HAP-1 (cell line): Measurements from ENCODE around the gene LOXHD1.

Experiments
- DNase-seq, 2 experiments: peaks; one replicate each; pipeline ENCODE4 v3.0.0-alpha.2; 2016 to 2020; ENCODE audit warnings: low spot score in 2 of 2
- H3K27me3 ChIP-seq: fragments of 250-450 bp; sonication (Bioruptor Pico); 2 replicates; pipeline ENCODE4 v1.5.1; 2020; ENCODE audit warnings: low read depth, mild to moderate bottlenecking, moderate library complexity
- H3K36me3 ChIP-seq: fragments of 250-450 bp; sonication (Bioruptor Pico); replicated peaks from 2 replicates; pipeline ENCODE4 v1.5.1; 2020; ENCODE audit warnings: mild to moderate bottlenecking
- H3K4me1 ChIP-seq: fragments of 250-450 bp; sonication (Bioruptor Pico); 2 replicates; pipeline ENCODE4 v1.5.1; 2020; ENCODE audit warnings: mild to moderate bottlenecking
- H3K4me3 ChIP-seq: fragments of 250-450 bp; sonication (Bioruptor Pico); 2 replicates; pipeline ENCODE4 v1.5.1; 2020; ENCODE audit warnings: mild to moderate bottlenecking, moderate library complexity
- H3K9me3 ChIP-seq: fragments of 250-450 bp; sonication (Bioruptor Pico); 2 replicates; pipeline ENCODE4 v1.5.1; 2020; ENCODE audit warnings: mild to moderate bottlenecking, moderate library complexity
- in situ Hi-C: fragments of 300-500 bp; cut with MboI; formaldehyde crosslinking; loops from 3 replicates; pipeline ENCODE4 v1.14.3; 2020; ENCODE audit warnings: low sequenced_read_pairs, inconsistent platforms, mixed read lengths

LOXHD1 gene, protein sequence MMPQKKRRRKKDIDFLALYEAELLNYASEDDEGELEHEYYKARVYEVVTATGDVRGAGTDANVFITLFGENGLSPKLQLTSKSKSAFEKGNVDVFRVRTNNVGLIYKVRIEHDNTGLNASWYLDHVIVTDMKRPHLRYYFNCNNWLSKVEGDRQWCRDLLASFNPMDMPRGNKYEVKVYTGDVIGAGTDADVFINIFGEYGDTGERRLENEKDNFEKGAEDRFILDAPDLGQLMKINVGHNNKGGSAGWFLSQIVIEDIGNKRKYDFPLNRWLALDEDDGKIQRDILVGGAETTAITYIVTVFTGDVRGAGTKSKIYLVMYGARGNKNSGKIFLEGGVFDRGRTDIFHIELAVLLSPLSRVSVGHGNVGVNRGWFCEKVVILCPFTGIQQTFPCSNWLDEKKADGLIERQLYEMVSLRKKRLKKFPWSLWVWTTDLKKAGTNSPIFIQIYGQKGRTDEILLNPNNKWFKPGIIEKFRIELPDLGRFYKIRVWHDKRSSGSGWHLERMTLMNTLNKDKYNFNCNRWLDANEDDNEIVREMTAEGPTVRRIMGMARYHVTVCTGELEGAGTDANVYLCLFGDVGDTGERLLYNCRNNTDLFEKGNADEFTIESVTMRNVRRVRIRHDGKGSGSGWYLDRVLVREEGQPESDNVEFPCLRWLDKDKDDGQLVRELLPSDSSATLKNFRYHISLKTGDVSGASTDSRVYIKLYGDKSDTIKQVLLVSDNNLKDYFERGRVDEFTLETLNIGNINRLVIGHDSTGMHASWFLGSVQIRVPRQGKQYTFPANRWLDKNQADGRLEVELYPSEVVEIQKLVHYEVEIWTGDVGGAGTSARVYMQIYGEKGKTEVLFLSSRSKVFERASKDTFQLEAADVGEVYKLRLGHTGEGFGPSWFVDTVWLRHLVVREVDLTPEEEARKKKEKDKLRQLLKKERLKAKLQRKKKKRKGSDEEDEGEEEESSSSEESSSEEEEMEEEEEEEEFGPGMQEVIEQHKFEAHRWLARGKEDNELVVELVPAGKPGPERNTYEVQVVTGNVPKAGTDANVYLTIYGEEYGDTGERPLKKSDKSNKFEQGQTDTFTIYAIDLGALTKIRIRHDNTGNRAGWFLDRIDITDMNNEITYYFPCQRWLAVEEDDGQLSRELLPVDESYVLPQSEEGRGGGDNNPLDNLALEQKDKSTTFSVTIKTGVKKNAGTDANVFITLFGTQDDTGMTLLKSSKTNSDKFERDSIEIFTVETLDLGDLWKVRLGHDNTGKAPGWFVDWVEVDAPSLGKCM (N-terminal part only)

DNA sequence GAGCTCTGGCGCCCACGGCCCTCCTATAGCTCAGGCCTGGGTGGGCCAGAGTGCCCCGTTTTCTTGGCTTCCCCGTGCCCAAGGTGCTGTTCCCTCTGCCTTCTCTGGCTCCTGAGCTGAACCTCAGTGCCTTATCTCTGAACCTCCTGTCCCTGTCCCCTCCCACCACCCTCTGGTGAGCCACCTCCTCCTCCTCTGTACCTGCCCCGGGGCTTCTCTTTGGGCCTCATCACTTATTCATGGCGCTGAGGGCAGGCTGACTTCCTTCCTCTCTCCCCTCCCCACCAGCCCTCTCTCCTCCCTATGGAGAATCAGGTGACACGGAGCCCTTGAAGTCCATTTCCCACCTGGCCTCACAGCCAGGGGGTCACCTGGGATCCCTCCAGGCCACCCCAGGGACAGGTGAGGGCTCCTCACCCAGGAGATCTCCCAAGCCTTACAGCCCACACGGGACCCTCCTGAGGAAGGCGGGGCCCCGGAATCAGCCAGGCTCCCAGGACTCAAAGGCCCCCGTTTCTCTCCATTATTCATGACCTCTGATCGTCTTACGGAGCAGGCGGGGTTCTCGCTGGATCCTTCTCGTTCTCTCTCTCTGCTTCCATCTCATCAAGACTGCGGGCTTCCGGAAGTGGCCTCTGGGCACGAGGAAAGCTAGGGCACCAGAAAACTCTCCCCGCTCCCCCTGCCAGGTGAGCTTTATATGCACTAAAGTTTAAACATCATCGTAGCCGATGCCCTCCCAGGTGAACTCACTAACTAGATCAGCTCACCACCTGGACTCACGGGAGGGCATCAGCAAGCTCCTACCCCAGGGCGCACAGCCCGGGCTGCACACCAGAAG, at the start of gene LOXHD1:
TSS of gene LOXHD1 (minus strand) at position 106 of the 841 bp plus-strand sequence. CDS start 187 bp downstream, outside the sequence.
- H3K4me1 ChIP-seq: no peaks in the 10 kb centered on the region
- in situ Hi-C loops: loop anchor here (5.0 kb wide), 2 partner anchors 380 to 510 kb away; no protein-coding TSS in a partner anchor
- no peak for DNase-seq
- H3K4me3 ChIP-seq: no peak within 1 kb of the TSS
- H3K36me3 ChIP-seq: no peaks in the 10 kb centered on the region
- no peaks in the 10 kb centered on the region for H3K27me3 ChIP-seq
- no peaks in the 10 kb centered on the region for H3K9me3 ChIP-seq

DNA sequence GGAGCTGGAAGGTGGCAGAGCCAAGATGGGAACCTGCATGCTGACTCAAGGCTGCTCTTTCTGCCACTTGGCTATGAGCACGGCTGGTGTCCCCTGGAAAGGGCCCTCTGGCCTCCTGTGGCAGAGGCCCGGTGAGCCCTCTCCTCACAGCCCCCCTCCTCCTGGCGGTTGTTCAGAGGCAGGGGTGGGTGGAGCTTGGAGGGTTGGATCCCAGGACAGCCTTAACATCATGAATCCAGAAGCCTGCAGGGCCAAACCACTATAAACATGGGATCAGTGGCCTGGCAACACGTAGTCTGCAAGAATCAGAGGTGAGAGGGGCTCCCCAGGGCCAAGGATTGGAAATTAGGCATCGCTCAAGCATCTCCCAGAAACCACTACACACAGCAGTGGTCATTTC, 48.5 kb upstream of the LOXHD1 start:
- Histone ChIP-seq H3K4me1 (no peaks in the 10 kb centered on the region), H3K4me3 (no peak overlapping the region), H3K27me3 (no peaks in the 10 kb centered on the region), H3K36me3 (no peaks in the 10 kb centered on the region), H3K9me3 (no peaks in the 10 kb centered on the region)
- DNase-seq: no peak
- in situ Hi-C loops: no loop called here

DNA sequence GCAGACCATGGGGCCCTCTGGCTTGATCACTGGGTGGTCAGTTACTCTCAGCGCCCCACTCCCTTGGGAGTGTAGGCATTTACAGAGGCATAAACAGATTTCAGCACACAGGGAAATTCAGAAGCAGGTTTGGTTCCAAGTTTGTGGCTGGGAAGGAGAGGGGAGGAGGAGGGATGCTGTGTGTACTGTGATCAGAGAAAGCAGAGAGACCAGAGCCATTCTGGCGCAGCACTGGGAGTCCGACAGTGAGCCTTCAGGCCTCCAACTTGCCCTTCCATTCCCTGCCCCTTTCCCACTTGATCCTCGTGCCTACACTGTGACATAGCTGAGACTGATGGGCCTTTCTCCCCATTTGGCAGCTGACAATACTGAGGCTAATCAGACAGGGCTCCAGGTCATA, 47.8 kb upstream of the LOXHD1 start:
- no peaks in the 10 kb centered on the region for H3K9me3 ChIP-seq
- no peaks in the 10 kb centered on the region for H3K27me3 ChIP-seq
- no peak overlapping the region for H3K4me3 ChIP-seq
- no peaks in the 10 kb centered on the region for H3K36me3 ChIP-seq
- H3K4me1 ChIP-seq: no peaks in the 10 kb centered on the region
- in situ Hi-C loops: no loop called here
- no peak for DNase-seq

DNA sequence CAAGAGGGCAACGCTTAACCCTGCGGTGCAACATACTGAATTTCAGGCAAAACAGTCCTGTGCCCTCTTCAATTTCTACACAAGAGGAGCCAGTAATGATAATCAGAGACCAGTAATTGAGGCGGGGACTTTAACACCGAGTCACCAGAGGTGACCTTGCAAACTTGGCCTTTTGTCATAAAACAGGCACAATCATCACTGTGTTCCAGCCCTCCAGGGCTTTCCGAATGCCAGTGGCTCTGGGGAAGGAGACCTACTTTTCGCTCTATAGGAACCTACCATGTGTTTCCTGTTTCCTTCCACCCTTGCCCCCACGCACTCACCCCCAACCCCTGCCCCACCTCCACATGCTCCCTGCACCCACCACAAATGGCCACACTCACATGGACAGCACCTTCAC, 47.2 kb upstream of the LOXHD1 start:
- DNase-seq: no peak
- no peaks in the 10 kb centered on the region for H3K27me3 ChIP-seq
- no peaks in the 10 kb centered on the region for H3K9me3 ChIP-seq
- in situ Hi-C loops: no loop called here
- no peaks in the 10 kb centered on the region for H3K4me1 ChIP-seq
- H3K4me3 ChIP-seq: no peak overlapping the region
- H3K36me3 ChIP-seq: no peaks in the 10 kb centered on the region

DNA sequence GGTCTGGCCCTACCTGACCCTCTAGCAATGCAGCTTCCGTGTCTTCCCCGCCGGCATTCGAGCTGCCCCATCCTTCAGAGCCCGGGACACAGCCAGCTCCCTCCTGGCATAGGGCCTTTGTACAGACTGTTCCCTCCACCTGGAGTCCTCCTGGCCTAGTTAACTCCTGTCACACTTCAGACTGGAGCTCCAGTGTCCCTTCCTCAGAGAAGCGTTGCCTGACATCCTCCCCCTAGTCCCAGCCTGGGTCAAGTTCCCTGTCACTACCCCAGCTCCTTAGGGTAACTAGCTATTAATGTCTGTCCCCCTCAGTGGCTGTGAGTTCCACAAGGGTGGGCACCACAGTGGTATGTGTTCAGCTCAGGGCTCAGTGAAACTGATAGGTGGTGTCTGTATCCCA, 45.5 kb upstream of the LOXHD1 start:
- H3K4me3 ChIP-seq: no peak overlapping the region
- no peaks in the 10 kb centered on the region for H3K4me1 ChIP-seq
- H3K27me3 ChIP-seq: no peaks in the 10 kb centered on the region
- in situ Hi-C loops: no loop called here
- no peaks in the 10 kb centered on the region for H3K9me3 ChIP-seq
- no peaks in the 10 kb centered on the region for H3K36me3 ChIP-seq
- DNase-seq: no peak

DNA sequence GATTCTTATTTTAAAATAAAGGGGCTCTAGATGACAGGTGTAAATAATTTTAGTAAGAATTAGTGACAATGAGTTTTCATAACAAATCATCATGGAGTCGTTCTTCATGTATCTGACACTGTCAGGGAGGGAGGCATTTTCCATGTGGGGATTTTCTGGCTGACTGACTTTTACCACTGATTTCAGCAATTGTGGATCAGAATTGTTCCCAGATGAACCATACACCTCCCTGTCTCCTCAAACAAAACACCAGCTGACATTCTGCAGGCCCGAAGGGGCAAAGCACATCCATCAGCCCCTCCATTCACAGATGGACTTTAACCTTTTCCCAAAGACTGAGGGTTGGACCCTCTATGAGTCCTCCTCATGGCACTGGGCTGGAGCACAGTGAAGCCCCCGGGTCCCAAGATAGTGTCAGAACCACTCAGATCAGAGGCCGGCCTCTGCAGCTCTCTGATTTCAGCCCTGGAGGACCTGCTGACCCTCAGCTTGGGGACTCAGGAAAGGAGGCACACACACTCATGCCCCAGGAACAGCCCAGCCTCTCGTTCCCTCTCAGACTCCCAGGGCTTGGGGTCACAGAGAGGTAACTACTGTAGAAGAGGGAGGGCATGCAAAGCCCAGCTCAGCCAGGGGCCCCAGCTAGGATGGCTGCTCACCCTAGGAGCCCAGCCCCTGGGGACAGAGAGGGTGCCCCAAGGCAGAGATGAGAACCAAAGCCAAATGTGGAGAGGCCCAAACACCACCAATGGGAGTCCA, 43.2 kb upstream of the LOXHD1 start:
- Histone ChIP-seq H3K4me1 (no peaks in the 10 kb centered on the region), H3K4me3 (no peak overlapping the region), H3K9me3 (no peaks in the 10 kb centered on the region), H3K27me3 (no peaks in the 10 kb centered on the region), H3K36me3 (no peaks in the 10 kb centered on the region)
- DNase-seq: no peak
- in situ Hi-C loops: no loop called here

DNA sequence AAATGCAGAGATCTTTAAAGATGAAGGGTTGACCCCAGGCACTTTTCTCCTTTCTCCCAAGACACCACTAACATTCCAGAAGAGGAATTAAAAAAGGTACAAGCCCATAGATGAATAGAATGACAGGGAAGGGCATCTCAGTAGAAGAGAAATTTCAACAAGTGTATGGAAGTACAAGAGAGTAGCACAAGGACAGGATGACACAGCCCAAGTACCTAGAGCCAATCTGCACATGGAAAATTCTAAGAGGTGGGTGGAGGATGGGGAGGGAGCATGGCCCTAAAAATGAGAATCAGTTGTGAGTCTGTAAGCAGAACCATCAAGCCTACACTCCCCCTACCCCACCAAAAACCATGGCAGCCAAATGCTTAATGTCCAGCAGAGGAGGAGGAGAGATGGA, 39.7 kb upstream of the LOXHD1 start:
- in situ Hi-C loops: no loop called here
- no peaks in the 10 kb centered on the region for H3K9me3 ChIP-seq
- H3K27me3 ChIP-seq: no peaks in the 10 kb centered on the region
- DNase-seq: no peak
- H3K36me3 ChIP-seq: no peaks in the 10 kb centered on the region
- no peaks in the 10 kb centered on the region for H3K4me1 ChIP-seq
- no peak overlapping the region for H3K4me3 ChIP-seq

DNA sequence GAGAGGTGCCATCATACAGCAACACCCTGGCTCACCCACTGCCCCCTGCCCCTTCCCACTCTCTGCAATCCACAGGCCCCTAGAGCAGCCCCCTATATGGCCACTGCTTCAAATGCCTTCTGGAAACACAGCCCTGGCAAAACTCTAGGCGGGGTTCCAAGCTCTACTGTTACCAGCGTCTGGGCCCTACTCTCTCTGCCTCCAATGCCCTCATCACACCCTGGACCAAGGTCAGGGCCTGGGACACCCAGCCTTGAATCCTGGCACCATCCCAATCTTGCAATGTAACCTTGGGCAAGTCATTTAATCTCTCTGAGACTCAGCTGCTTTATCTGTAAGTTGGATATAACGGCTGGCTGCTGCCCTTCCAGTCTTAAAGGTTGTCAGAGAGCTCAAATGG, 39.2 kb upstream of the LOXHD1 start:
- Histone ChIP-seq H3K4me3 (no peak overlapping the region), H3K9me3 (no peaks in the 10 kb centered on the region), H3K36me3 (no peaks in the 10 kb centered on the region), H3K4me1 (no peaks in the 10 kb centered on the region), H3K27me3 (no peaks in the 10 kb centered on the region)
- no peak for DNase-seq
- in situ Hi-C loops: no loop called here

DNA sequence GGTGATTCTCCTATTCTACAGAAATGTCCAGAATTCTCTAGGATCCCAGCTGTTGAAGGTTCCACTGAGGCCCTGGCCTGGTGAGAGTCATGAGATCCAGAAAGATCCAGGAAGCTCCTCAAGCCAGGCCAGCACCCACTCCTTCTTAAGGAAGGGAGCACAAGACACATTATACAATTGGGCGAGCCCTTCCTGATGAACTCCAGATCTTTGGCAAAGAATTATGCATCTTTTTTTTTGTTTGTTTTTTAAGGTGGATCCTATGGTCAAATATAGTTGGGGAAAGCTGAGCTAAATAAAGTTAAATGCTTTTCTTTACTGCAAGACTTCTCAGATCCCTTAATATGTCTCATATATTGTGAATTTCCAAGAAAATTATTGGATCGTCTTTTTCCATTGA, 37.0 kb upstream of the LOXHD1 start:
- Histone ChIP-seq H3K4me1 (no peaks in the 10 kb centered on the region), H3K36me3 (no peaks in the 10 kb centered on the region), H3K27me3 (no peaks in the 10 kb centered on the region), H3K4me3 (no peak overlapping the region), H3K9me3 (no peaks in the 10 kb centered on the region)
- DNase-seq: no peak
- in situ Hi-C loops: no loop called here

DNA sequence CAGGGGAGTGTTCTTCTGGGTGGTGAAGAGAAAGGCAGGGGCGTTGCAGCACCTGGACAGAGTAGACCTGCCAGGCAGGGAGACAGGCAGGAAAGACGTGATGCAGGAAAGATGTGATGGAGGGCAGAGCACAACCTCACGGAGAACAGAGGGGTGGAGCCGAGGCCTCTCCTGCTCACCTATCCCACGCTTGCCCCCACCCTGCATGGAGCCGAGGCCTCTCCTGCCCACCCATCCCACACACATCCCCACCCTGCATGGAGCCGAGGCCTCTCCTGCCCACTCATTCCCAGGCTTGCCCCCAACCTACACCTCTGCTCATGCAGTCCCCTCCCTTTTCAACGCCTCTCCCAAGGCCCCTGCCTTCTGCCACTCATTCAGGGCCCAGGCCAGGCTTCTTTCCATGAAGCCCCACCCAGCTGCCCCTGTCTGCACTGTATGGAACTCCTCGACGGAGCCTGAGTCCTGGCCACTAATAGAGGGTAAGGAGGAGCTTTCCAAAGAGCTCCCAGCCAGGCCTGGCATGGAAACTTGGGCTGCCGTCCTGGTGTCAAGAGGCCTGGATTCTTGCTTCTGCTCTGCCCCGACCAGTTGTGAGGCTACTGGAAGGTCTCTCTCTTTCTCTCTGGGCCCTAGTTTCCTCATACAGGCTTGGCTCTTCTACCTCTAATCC, 32.0 kb upstream of the LOXHD1 start:
- DNase-seq: no peak
- H3K4me1 ChIP-seq: no peaks in the 10 kb centered on the region
- no peaks in the 10 kb centered on the region for H3K36me3 ChIP-seq
- H3K27me3 ChIP-seq: no peaks in the 10 kb centered on the region
- no peaks in the 10 kb centered on the region for H3K9me3 ChIP-seq
- no peak overlapping the region for H3K4me3 ChIP-seq
- in situ Hi-C loops: no loop called here

DNA sequence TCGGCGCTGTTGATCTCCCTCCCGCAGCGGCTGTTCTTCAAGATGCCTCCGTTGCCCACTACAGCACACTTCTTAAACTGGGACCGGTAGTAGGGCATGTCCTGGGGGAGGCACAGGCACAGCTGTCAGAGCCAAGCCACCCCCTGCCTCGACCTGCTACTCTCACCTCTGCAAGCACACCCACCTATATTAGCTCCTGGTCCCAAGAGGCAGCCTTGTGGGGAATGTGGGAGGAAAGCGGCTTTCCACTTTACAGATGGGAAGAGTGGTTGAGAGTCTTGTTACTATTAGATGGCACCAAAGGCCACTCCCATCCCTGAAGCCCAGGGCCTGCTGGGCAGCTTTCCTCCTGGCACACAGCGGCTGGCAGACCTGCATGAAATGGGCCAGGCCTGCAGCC, 29.2 kb upstream of the LOXHD1 start:
- DNase-seq: no peak
- Histone ChIP-seq H3K36me3 (no peaks in the 10 kb centered on the region), H3K4me1 (no peaks in the 10 kb centered on the region), H3K4me3 (no peak overlapping the region), H3K9me3 (no peaks in the 10 kb centered on the region), H3K27me3 (no peaks in the 10 kb centered on the region)
- in situ Hi-C loops: no loop called here

DNA sequence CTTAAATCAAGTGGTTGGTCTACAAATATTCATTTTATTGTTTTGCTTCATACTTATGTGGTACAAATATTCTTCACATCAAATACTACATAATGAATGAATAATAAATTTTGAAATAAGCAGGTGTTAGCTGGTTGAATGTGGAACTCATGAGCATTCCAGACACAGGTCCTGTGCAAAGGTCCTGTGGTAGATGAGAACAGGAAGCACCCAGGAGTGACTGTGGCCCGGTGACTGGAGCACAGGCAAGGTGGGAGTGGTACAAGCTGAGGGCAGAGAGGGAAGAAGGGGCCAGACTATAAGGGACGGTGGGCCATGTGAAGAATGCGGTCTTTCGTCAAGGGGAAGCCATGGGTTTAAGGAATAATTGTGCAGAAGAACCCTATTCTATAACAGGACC, 26.2 kb upstream of the LOXHD1 start:
- Histone ChIP-seq H3K4me1 (no peaks in the 10 kb centered on the region), H3K27me3 (no peaks in the 10 kb centered on the region), H3K4me3 (no peak overlapping the region), H3K9me3 (no peaks in the 10 kb centered on the region), H3K36me3 (no peaks in the 10 kb centered on the region)
- DNase-seq: no peak
- in situ Hi-C loops: no loop called here
